ENCODE measurements around the gene S1PR2. TPM values are rescaled to one million over a fixed set of nuclear protein-coding genes. Genes with fewer than 3 reads are reported as not detected.

The S1PR2 gene
- total RNA-seq, 1 donor from 2014 or later = 15.4 TPM

- H3K27ac Mint-ChIP-seq = no peak overlapping the region
- H3K9me3 Mint-ChIP-seq = no peaks in the 10 kb centered on the region
- H3K36me3 Mint-ChIP-seq (ENCODE audit: low read depth) = peaks cover 3% of the 10 kb centered on the region
- peaks cover 20% of the 10 kb centered on the region for H3K4me1 Mint-ChIP-seq (ENCODE audit: low read depth)
- H3K27me3 Mint-ChIP-seq (ENCODE audit: insufficient read depth) = peaks cover 2% of the 10 kb centered on the region
- DNase-seq (ENCODE audit: low spot score) = no peak
- intact Hi-C loops (cut with micrococcal nuclease) = no loop called here
- no peak overlapping the region for H3K4me3 Mint-ChIP-seq
These were observed 3.8 kb downstream of the S1PR2 start for GRCh38 chr19:10227026-10227971.

GRCh38 chr19:10226376-10227025 lies 4.6 kb downstream of the S1PR2 start:
- peaks cover 3% of the 10 kb centered on the region for H3K36me3 Mint-ChIP-seq (ENCODE audit: low read depth)
- intact Hi-C loops (cut with micrococcal nuclease) = no loop called here
- H3K9me3 Mint-ChIP-seq = no peaks in the 10 kb centered on the region
- no peak overlapping the region for H3K27ac Mint-ChIP-seq
- no peak overlapping the region for H3K4me3 Mint-ChIP-seq
- H3K27me3 Mint-ChIP-seq (ENCODE audit: insufficient read depth) = no peaks in the 10 kb centered on the region
- peaks cover 20% of the 10 kb centered on the region for H3K4me1 Mint-ChIP-seq (ENCODE audit: low read depth)
- no peak for DNase-seq (ENCODE audit: low spot score)

- H3K27ac Mint-ChIP-seq = no peak overlapping the region
- no peak overlapping the region for H3K4me3 Mint-ChIP-seq
- intact Hi-C loops (cut with micrococcal nuclease) = no loop called here
- no peak for DNase-seq (ENCODE audit: low spot score)
- H3K36me3 Mint-ChIP-seq (ENCODE audit: low read depth) = peaks cover 3% of the 10 kb centered on the region
- H3K9me3 Mint-ChIP-seq = no peaks in the 10 kb centered on the region
- H3K4me1 Mint-ChIP-seq (ENCODE audit: low read depth) = peaks cover 20% of the 10 kb centered on the region
- H3K27me3 Mint-ChIP-seq (ENCODE audit: insufficient read depth) = no peaks in the 10 kb centered on the region
These were observed 5.1 kb downstream of the S1PR2 start for GRCh38 chr19:10226021-10226375.

- intact Hi-C loops (cut with micrococcal nuclease) = no loop called here
- no peak for DNase-seq (ENCODE audit: low spot score)
- H3K9me3 Mint-ChIP-seq = no peaks in the 10 kb centered on the region
- H3K4me1 Mint-ChIP-seq (ENCODE audit: low read depth) = peaks cover 14% of the 10 kb centered on the region
- H3K27ac Mint-ChIP-seq = no peak overlapping the region
- no peak overlapping the region for H3K4me3 Mint-ChIP-seq
- no peaks in the 10 kb centered on the region for H3K27me3 Mint-ChIP-seq (ENCODE audit: insufficient read depth)
- peaks cover 3% of the 10 kb centered on the region for H3K36me3 Mint-ChIP-seq (ENCODE audit: low read depth)
These were observed 6.8 kb downstream of the S1PR2 start for GRCh38 chr19:10224337-10224736.

GRCh38 chr19:10223488-10224213 lies 7.5 kb downstream of the S1PR2 start:
- no peaks in the 10 kb centered on the region for H3K27me3 Mint-ChIP-seq (ENCODE audit: insufficient read depth)
- peaks cover 3% of the 10 kb centered on the region for H3K36me3 Mint-ChIP-seq (ENCODE audit: low read depth)
- DNase-seq (ENCODE audit: low spot score) = no peak
- H3K4me1 Mint-ChIP-seq (ENCODE audit: low read depth) = peaks cover 12% of the 10 kb centered on the region
- intact Hi-C loops (cut with micrococcal nuclease) = no loop called here
- no peak overlapping the region for H3K4me3 Mint-ChIP-seq
- no peaks in the 10 kb centered on the region for H3K9me3 Mint-ChIP-seq
- no peak overlapping the region for H3K27ac Mint-ChIP-seq

- peaks cover 3% of the 10 kb centered on the region for H3K36me3 Mint-ChIP-seq (ENCODE audit: low read depth)
- intact Hi-C loops (cut with micrococcal nuclease) = no loop called here
- H3K27me3 Mint-ChIP-seq (ENCODE audit: insufficient read depth) = no peaks in the 10 kb centered on the region
- H3K9me3 Mint-ChIP-seq = no peaks in the 10 kb centered on the region
- H3K4me1 Mint-ChIP-seq (ENCODE audit: low read depth) = peaks cover 9% of the 10 kb centered on the region
- DNase-seq (ENCODE audit: low spot score) = no peak
- no peak overlapping the region for H3K4me3 Mint-ChIP-seq
- H3K27ac Mint-ChIP-seq = no peak overlapping the region
These were observed 8.8 kb downstream of the S1PR2 start for GRCh38 chr19:10222201-10222890.

- peaks cover 4% of the 10 kb centered on the region for H3K4me1 Mint-ChIP-seq (ENCODE audit: low read depth)
- DNase-seq (ENCODE audit: low spot score) = no peak
- intact Hi-C loops (cut with micrococcal nuclease) = no loop called here
- H3K4me3 Mint-ChIP-seq = no peak overlapping the region
- H3K27me3 Mint-ChIP-seq (ENCODE audit: insufficient read depth) = no peaks in the 10 kb centered on the region
- peaks cover 3% of the 10 kb centered on the region for H3K36me3 Mint-ChIP-seq (ENCODE audit: low read depth)
- no peak overlapping the region for H3K27ac Mint-ChIP-seq
- no peaks in the 10 kb centered on the region for H3K9me3 Mint-ChIP-seq
These were observed 10.4 kb downstream of the S1PR2 start for GRCh38 chr19:10220695-10221094.

GRCh38 chr19:10219678-10220077 lies 11.5 kb downstream of the S1PR2 start:
- Mint-ChIP-seq H3K9me3 (no peaks in the 10 kb centered on the region), H3K27ac (no peak overlapping the region), H3K36me3 (ENCODE audit: low read depth) (peaks cover 3% of the 10 kb centered on the region), H3K4me3 (no peak overlapping the region), H3K27me3 (ENCODE audit: insufficient read depth) (no peaks in the 10 kb centered on the region), H3K4me1 (ENCODE audit: low read depth) (peaks cover 4% of the 10 kb centered on the region)
- intact Hi-C loops (cut with micrococcal nuclease) = loop anchor here (1.0 kb wide), 1 partner anchor 31 kb away; no protein-coding TSS in a partner anchor
- DNase-seq (ENCODE audit: low spot score) = peak; percentile 22

- intact Hi-C loops (cut with micrococcal nuclease) = no loop called here
- H3K27ac Mint-ChIP-seq = no peak overlapping the region
- H3K36me3 Mint-ChIP-seq (ENCODE audit: low read depth) = no peaks in the 10 kb centered on the region
- DNase-seq (ENCODE audit: low spot score) = no peak
- H3K4me3 Mint-ChIP-seq = no peak overlapping the region
- no peaks in the 10 kb centered on the region for H3K27me3 Mint-ChIP-seq (ENCODE audit: insufficient read depth)
- peaks cover 4% of the 10 kb centered on the region for H3K4me1 Mint-ChIP-seq (ENCODE audit: low read depth)
- no peaks in the 10 kb centered on the region for H3K9me3 Mint-ChIP-seq
These were observed 14.0 kb downstream of the S1PR2 start for GRCh38 chr19:10217085-10217484.

GRCh38 chr19:10214784-10215183 lies 16.3 kb downstream of the S1PR2 start:
- H3K9me3 Mint-ChIP-seq = no peaks in the 10 kb centered on the region
- no peaks in the 10 kb centered on the region for H3K36me3 Mint-ChIP-seq (ENCODE audit: low read depth)
- no peak overlapping the region for H3K4me3 Mint-ChIP-seq
- peaks cover 4% of the 10 kb centered on the region for H3K4me1 Mint-ChIP-seq (ENCODE audit: low read depth)
- DNase-seq (ENCODE audit: low spot score) = no peak
- H3K27me3 Mint-ChIP-seq (ENCODE audit: insufficient read depth) = no peaks in the 10 kb centered on the region
- intact Hi-C loops (cut with micrococcal nuclease) = no loop called here
- no peak overlapping the region for H3K27ac Mint-ChIP-seq

GRCh38 chr19:10211691-10212090 lies 19.4 kb downstream of the S1PR2 start:
- H3K4me1 Mint-ChIP-seq (ENCODE audit: low read depth) = no peaks in the 10 kb centered on the region
- no peak for DNase-seq (ENCODE audit: low spot score)
- H3K27ac Mint-ChIP-seq = no peak overlapping the region
- intact Hi-C loops (cut with micrococcal nuclease) = no loop called here
- no peak overlapping the region for H3K4me3 Mint-ChIP-seq
- H3K27me3 Mint-ChIP-seq (ENCODE audit: insufficient read depth) = no peaks in the 10 kb centered on the region
- peaks cover 4% of the 10 kb centered on the region for H3K9me3 Mint-ChIP-seq
- H3K36me3 Mint-ChIP-seq (ENCODE audit: low read depth) = no peaks in the 10 kb centered on the region

- Mint-ChIP-seq H3K4me3 (no peak overlapping the region), H3K4me1 (ENCODE audit: low read depth) (no peaks in the 10 kb centered on the region), H3K27me3 (ENCODE audit: insufficient read depth) (no peaks in the 10 kb centered on the region), H3K27ac (no peak overlapping the region), H3K9me3 (peaks cover 4% of the 10 kb centered on the region), H3K36me3 (ENCODE audit: low read depth) (no peaks in the 10 kb centered on the region)
- intact Hi-C loops (cut with micrococcal nuclease) = no loop called here
- no peak for DNase-seq (ENCODE audit: low spot score)
These were observed 20.1 kb downstream of the S1PR2 start for GRCh38 chr19:10211061-10211460.

Data from activated T-helper 1 cell treated with anti-CD3 and anti-CD28 coated beads, Interleukin-12 subunit alpha, Interleukin-12 subunit beta, Interleukin-2, Interleukin-4 antibody, amounts not matched to agents 30 ng/mL and 10 ng/mL and 1 ng/mL, durations not matched to agents 14 hours and 24 hours and 36 hours (primary cell).